GDM1 (cell line): ENCODE results near the gene NANOGP8.

Source experiments
- DNase-seq: peaks from one replicate; lab custom pipeline; 2025; lab: John Stamatoyannopoulos, UW

NANOGP8 gene

GRCh38 chr15:35061161-35061824 lies 23.8 kb downstream of the NANOGP8 start:
- no peak for DNase-seq

GRCh38 chr15:35060591-35060990 lies 24.5 kb downstream of the NANOGP8 start:
- DNase-seq = no peak

GRCh38 chr15:35058534-35059054 lies 26.5 kb downstream of the NANOGP8 start:
- no peak for DNase-seq

- DNase-seq = no peak
Measured at GRCh38 chr15:35055416-35056105, 29.5 kb downstream of the NANOGP8 start.

- no peak for DNase-seq
Measured at GRCh38 chr15:35054380-35054779, 30.7 kb downstream of the NANOGP8 start.

GRCh38 chr15:35047996-35048395 lies 37.1 kb downstream of the NANOGP8 start:
- no peak for DNase-seq

- DNase-seq = no peak
Measured at GRCh38 chr15:35047528-35047927, 37.6 kb downstream of the NANOGP8 start.

GRCh38 chr15:35043373-35044095 lies 41.6 kb downstream of the NANOGP8 start:
- DNase-seq = no peak

- no peak for DNase-seq
Measured at GRCh38 chr15:35040339-35041255, 44.5 kb downstream of the NANOGP8 start.

- DNase-seq = no peak
Measured at GRCh38 chr15:35038626-35039451, 46.3 kb downstream of the NANOGP8 start.
